CD4-positive, alpha-beta T cell (primary cell): Measurements from ENCODE around the gene GPC5. TPM values are rescaled to one million over a fixed set of nuclear protein-coding genes. Genes with fewer than 3 reads are reported as not detected.

ENCODE experiments used
- ATAC-seq: fragments of 200-7000 bp; cut with Tn5 transposase; one replicate; pipeline ENCODE4 v1.10.0; 2022; ENCODE audit warnings: mild to moderate bottlenecking; ENCODE audit not compliant: poor library complexity
- CTCF ChIA-PET: fragments of 350-600 bp; sonication (Branson Sonifier 250); formaldehyde crosslinking; loops from one replicate; lab custom pipeline; 2021; ENCODE audit warnings: antibody characterized with exemption, inconsistent platforms; lab: Charles Lee
- POLR2A ChIA-PET: fragments of 350-600 bp; sonication (Branson Sonifier 250); formaldehyde crosslinking; loops from one replicate; lab custom pipeline; 2021; ENCODE audit warnings: antibody characterized with exemption, inconsistent platforms; lab: Charles Lee
- DNase-seq, 14 experiments: peaks; one replicate each; pipeline ENCODE4 v3.0.0-alpha.2; 2013 to 2020; ENCODE audit warnings: mixed read lengths in 2 of 14
- H3K27ac ChIP-seq, 2 donors: one replicate each; pipeline versions ENCODE4 v1.5.1 to v1.7.0; 2013; ENCODE audit warnings: low read length in 2 of 2, low read depth in 1 of 2, mild to moderate bottlenecking in 1 of 2
- H3K27me3 ChIP-seq, 2 experiments: 1 replicate in 1 of 2; 2 replicates in 1 of 2; pipeline versions ENCODE4 v1.6.1 to v1.7.0; 2013; ENCODE audit warnings: low read length in 2 of 2, control low read depth in 1 of 2, mild to moderate bottlenecking in 1 of 2, moderate library complexity in 1 of 2; ENCODE audit not compliant: insufficient read depth in 2 of 2, control insufficient read depth in 1 of 2
- H3K36me3 ChIP-seq: one replicate; pipeline ENCODE4 v1.6.1; 2013; ENCODE audit warnings: low read length, control low read depth; ENCODE audit not compliant: insufficient read depth
- H3K4me1 ChIP-seq: one replicate; pipeline ENCODE4 v1.6.1; 2013; ENCODE audit warnings: low read length, control low read depth; ENCODE audit not compliant: insufficient read depth
- H3K4me3 ChIP-seq: one replicate; pipeline ENCODE4 v1.5.1; 2013; ENCODE audit warnings: mild to moderate bottlenecking, low read length, moderate library complexity
- H3K9me3 ChIP-seq, 2 experiments: 1 replicate in 1 of 2; 2 replicates in 1 of 2; pipeline versions ENCODE4 v1.6.1 to v1.7.0; 2013; ENCODE audit warnings: low read length in 2 of 2, mild to moderate bottlenecking in 2 of 2, control low read depth in 1 of 2, moderate library complexity in 1 of 2; ENCODE audit not compliant: control insufficient read depth in 1 of 2, insufficient read depth in 1 of 2
- H3K27ac Mint-ChIP-seq: one replicate; pipeline ENCODE4 v1.8.0; 2020; ENCODE audit warnings: mixed read lengths
- H3K27me3 Mint-ChIP-seq: one replicate; pipeline ENCODE4 v1.8.0; 2021; ENCODE audit warnings: mixed read lengths
- H3K36me3 Mint-ChIP-seq: one replicate; pipeline ENCODE4 v1.8.0; 2021; ENCODE audit warnings: low read depth, mixed read lengths
- H3K4me1 Mint-ChIP-seq: one replicate; pipeline ENCODE4 v1.8.0; 2021; ENCODE audit warnings: low read depth, mixed read lengths
- H3K4me3 Mint-ChIP-seq: one replicate; pipeline ENCODE4 v1.8.0; 2020; ENCODE audit warnings: mild to moderate bottlenecking, mixed read lengths
- H3K9me3 Mint-ChIP-seq: one replicate; pipeline ENCODE4 v1.8.0; 2020; ENCODE audit warnings: mixed read lengths
- CTCF ChIP-seq: fragments of 200-600 bp; IDR thresholded peaks from one replicate; pipeline ENCODE4 v1.8.0; 2022; ENCODE audit warnings: antibody characterized with exemption, mild to moderate bottlenecking
- intact Hi-C, 2 experiments: fragments of 100-400 bp; cut with DNase I in 1 of 2; cut with micrococcal nuclease in 1 of 2; formaldehyde crosslinking; loops; one replicate each; pipeline versions ENCODE4 v1.15.1 to v1.9.0; 2023 to 2025; cut with DNase I, micrococcal nuclease
- total RNA-seq, 174 experiments: library from RNA in 2 of 174; stranded (reverse) in 2 of 174; gene quantifications; one replicate each; pipeline ENCODE4 v1.2.3 and lab custom pipeline; 2021 to 2026

The GPC5 gene
- total RNA-seq, 2 experiments from 2014 or later = not detected

DNA sequence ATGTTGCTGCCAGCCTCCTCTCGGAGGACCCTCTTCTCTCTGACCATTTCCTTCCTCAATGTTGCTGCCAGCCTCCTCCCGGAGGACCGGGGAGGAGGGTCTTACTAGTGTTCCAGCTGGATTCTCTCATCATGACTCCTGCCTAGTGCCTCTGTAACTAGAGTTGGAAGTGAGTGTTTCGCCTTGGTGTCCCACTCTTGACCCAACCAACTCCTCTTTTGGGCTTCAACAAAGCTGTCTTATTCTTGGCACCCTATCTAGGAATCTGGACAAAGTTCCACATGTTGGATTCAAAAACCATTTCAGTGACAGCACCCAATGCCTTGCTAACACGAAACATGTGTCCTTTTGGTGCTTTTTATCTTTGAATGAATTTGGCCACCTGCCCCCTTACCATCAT is 165.4 kb downstream of the GPC5 start:
- H3K27me3 Mint-ChIP-seq = peaks cover 5% of the 10 kb centered on the region
- Histone ChIP-seq H3K4me3 (no peak overlapping the region), H3K27me3 (no peaks in the 10 kb centered on the region), H3K27ac (no peak overlapping the region), H3K4me1 (no peaks in the 10 kb centered on the region), H3K9me3 (no peaks in the 10 kb centered on the region), H3K36me3 (no peaks in the 10 kb centered on the region)
- no peak overlapping the region for H3K27ac Mint-ChIP-seq
- no peak for TF ChIP-seq CTCF
- H3K36me3 Mint-ChIP-seq = no peaks in the 10 kb centered on the region
- ChIA-PET POLR2A (no interaction called here), CTCF (no interaction called here)
- H3K4me3 Mint-ChIP-seq = no peak overlapping the region
- no peaks in the 10 kb centered on the region for H3K9me3 Mint-ChIP-seq
- no peaks in the 10 kb centered on the region for H3K4me1 Mint-ChIP-seq
- DNase-seq (no peak), ATAC-seq (no peak)
- intact Hi-C loops = no loop called here

GRCh38 chr13:91564396-91564795 is 166.0 kb downstream of the GPC5 start:
- no peak for ATAC-seq
- POLR2A ChIA-PET = no interaction called here

DNA sequence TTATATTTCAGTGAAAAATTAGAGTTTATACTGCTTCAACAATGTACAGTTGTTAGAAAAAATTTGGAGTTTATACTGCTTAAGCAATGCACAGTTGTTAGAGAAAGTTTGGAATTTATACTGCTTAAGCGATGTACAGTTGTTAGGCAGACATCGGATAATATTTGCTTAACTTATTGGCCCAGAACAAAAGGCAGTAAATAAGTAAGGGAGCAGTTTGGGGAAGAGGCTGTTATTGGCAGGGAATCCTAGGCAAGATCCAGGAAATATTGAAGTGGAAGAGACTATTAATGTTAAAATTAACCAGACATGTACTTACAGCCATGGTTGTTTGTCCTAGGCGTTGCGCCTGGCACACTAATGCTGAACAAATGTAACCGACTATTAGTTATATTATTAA is 166.9 kb downstream of the GPC5 start:
- H3K36me3 ChIP-seq = no peaks in the 10 kb centered on the region
- ATAC-seq = no peak
- H3K27ac Mint-ChIP-seq = no peak overlapping the region
- POLR2A ChIA-PET = no interaction called here
- intact Hi-C loops = no loop called here
- no peaks in the 10 kb centered on the region for H3K36me3 Mint-ChIP-seq
- no peak overlapping the region for H3K4me3 Mint-ChIP-seq
- no peaks in the 10 kb centered on the region for H3K9me3 Mint-ChIP-seq
- no peaks in the 10 kb centered on the region for H3K4me1 ChIP-seq
- H3K4me1 Mint-ChIP-seq = no peaks in the 10 kb centered on the region
- H3K4me3 ChIP-seq = no peak overlapping the region
- H3K27me3 Mint-ChIP-seq = peaks cover 5% of the 10 kb centered on the region
- no peak for DNase-seq
- no peak for TF ChIP-seq CTCF
- no peaks in the 10 kb centered on the region for H3K9me3 ChIP-seq
- no peaks in the 10 kb centered on the region for H3K27me3 ChIP-seq
- no peak overlapping the region for H3K27ac ChIP-seq
- CTCF ChIA-PET = no interaction called here

More at GRCh38 chr13:91564396-91564795, 166.0 kb downstream of the GPC5 start:
- no peaks in the 10 kb centered on the region for H3K36me3 ChIP-seq
- H3K4me3 ChIP-seq = no peak overlapping the region
- H3K9me3 ChIP-seq = no peaks in the 10 kb centered on the region
- no peak overlapping the region for H3K27ac ChIP-seq
- intact Hi-C loops = no loop called here
- H3K9me3 Mint-ChIP-seq = no peaks in the 10 kb centered on the region
- CTCF ChIA-PET = no interaction called here
- H3K27ac Mint-ChIP-seq = no peak overlapping the region
- H3K4me1 Mint-ChIP-seq = no peaks in the 10 kb centered on the region
- peaks cover 5% of the 10 kb centered on the region for H3K27me3 Mint-ChIP-seq
- no peaks in the 10 kb centered on the region for H3K27me3 ChIP-seq
- no peak overlapping the region for H3K4me3 Mint-ChIP-seq
- TF ChIP-seq CTCF = no peak
- no peaks in the 10 kb centered on the region for H3K4me1 ChIP-seq
- no peak for DNase-seq
- no peaks in the 10 kb centered on the region for H3K36me3 Mint-ChIP-seq
